B cell (primary cell): Measurements from ENCODE around the gene POU2F3. TPM values are rescaled to one million over a fixed set of nuclear protein-coding genes. Genes with fewer than 3 reads are reported as not detected.

ENCODE experiments used
- ATAC-seq: fragments of 200-7000 bp; cut with Tn5 transposase; one replicate; pipeline ENCODE4 v1.10.0; 2021; ENCODE audit warnings: low read depth, mild to moderate bottlenecking, moderate number of reproducible peaks, moderate library complexity
- CTCF ChIA-PET: fragments of 350-600 bp; sonication (Branson Sonifier 250); formaldehyde crosslinking; loops from one replicate; lab custom pipeline; 2021; ENCODE audit warnings: antibody characterized with exemption, inconsistent platforms; lab: Charles Lee
- POLR2A ChIA-PET: fragments of 350-600 bp; sonication (Branson Sonifier 250); formaldehyde crosslinking; loops from one replicate; lab custom pipeline; 2021; ENCODE audit warnings: antibody characterized with exemption; lab: Charles Lee
- DNase-seq: peaks from one replicate; pipeline ENCODE4 v3.0.0; 2013
- H2AFZ ChIP-seq: 2 replicates; pipeline ENCODE4 v1.6.1; 2012; ENCODE audit warnings: mild to moderate bottlenecking, low read depth, low read length; ENCODE audit not compliant: insufficient read depth, poor library complexity, severe bottlenecking
- H3K27ac ChIP-seq, 2 donors: 1 replicate in 1 of 2; 2 replicates in 1 of 2; pipeline ENCODE4 v1.5.1; 2012 to 2013; ENCODE audit warnings: low read length in 2 of 2, mild to moderate bottlenecking in 2 of 2, moderate library complexity in 1 of 2
- H3K27me3 ChIP-seq, 4 experiments: fragments of 200-600 bp in 1 of 4; sonication (generic) in 1 of 4; replicated peaks in 1 of 4; 1 replicate in 2 of 4; 2 replicates in 2 of 4; pipeline versions ENCODE4 v1.6.1 to v1.7.0; 2013 to 2016; ENCODE audit warnings: low read length in 3 of 4, mild to moderate bottlenecking in 2 of 4, mixed read lengths in 1 of 4, moderate library complexity in 1 of 4; ENCODE audit not compliant: insufficient read depth in 4 of 4, control insufficient read depth in 3 of 4; ENCODE audit errors: control extremely low read depth in 1 of 4
- H3K36me3 ChIP-seq, 2 experiments: replicated peaks in 1 of 2; 1 replicate in 1 of 2; 2 replicates in 1 of 2; pipeline versions ENCODE4 v1.6.1 to v1.7.1; 2013; ENCODE audit warnings: low read length in 1 of 2; ENCODE audit not compliant: insufficient read depth in 2 of 2, control insufficient read depth in 1 of 2; ENCODE audit errors: control extremely low read depth in 1 of 2, extremely low read depth in 1 of 2
- H3K4me1 ChIP-seq, 2 donors: fragments of 200-600 bp in 1 of 2; sonication (generic) in 1 of 2; 1 replicate in 1 of 2; 2 replicates in 1 of 2; pipeline versions ENCODE4 v1.5.1 to v1.6.1; 2013 to 2017; ENCODE audit warnings: low read length in 2 of 2; ENCODE audit not compliant: control insufficient read depth in 2 of 2, insufficient read depth in 2 of 2
- H3K4me2 ChIP-seq: replicated peaks from 2 replicates; pipeline ENCODE3; 2012; ENCODE audit warnings: mild to moderate bottlenecking, low read depth, low read length; ENCODE audit not compliant: poor library complexity, severe bottlenecking
- H3K4me3 ChIP-seq, 5 experiments: fragments of 200-600 bp in 1 of 5; sonication (generic) in 1 of 5; 1 replicate in 3 of 5; 2 replicates in 2 of 5; pipeline versions ENCODE4 v1.5.1 to v1.7.0; 2011 to 2016; ENCODE audit warnings: low read length in 4 of 5, mild to moderate bottlenecking in 4 of 5, low read depth in 2 of 5, control low read depth in 1 of 5, moderate library complexity in 1 of 5; ENCODE audit not compliant: insufficient read depth in 1 of 5; ENCODE audit errors: control extremely low read depth in 1 of 5, extremely low read depth in 1 of 5
- H3K79me2 ChIP-seq: fragments of 200-600 bp; sonication (generic); one replicate; pipeline ENCODE4 v1.6.0; 2016; ENCODE audit warnings: low read length; ENCODE audit not compliant: control insufficient read depth, insufficient read depth
- H3K9ac ChIP-seq: fragments of 200-600 bp; sonication (generic); 2 replicates; pipeline ENCODE4 v1.6.1; 2017; ENCODE audit warnings: mild to moderate bottlenecking, low read length, moderate library complexity
- H3K9me3 ChIP-seq, 3 donors: one replicate each; pipeline versions ENCODE4 v1.6.1 to v1.7.1; 2013; ENCODE audit warnings: low read length in 2 of 3; ENCODE audit not compliant: control insufficient read depth in 2 of 3, insufficient read depth in 1 of 3; ENCODE audit errors: control extremely low read depth in 1 of 3
- H4K20me1 ChIP-seq: 2 replicates; pipeline ENCODE4 v1.6.0; 2012; ENCODE audit warnings: mild to moderate bottlenecking, low read length; ENCODE audit not compliant: insufficient read depth, control insufficient read depth, poor library complexity, severe bottlenecking
- H3K27ac Mint-ChIP-seq: one replicate; pipeline ENCODE4 v1.8.0; 2021; ENCODE audit warnings: mixed read lengths
- H3K27me3 Mint-ChIP-seq: one replicate; pipeline ENCODE4 v1.8.0; 2021; ENCODE audit warnings: mixed read lengths
- H3K4me1 Mint-ChIP-seq: one replicate; pipeline ENCODE4 v1.8.0; 2021; ENCODE audit warnings: mixed read lengths
- H3K4me3 Mint-ChIP-seq: one replicate; pipeline ENCODE4 v1.8.0; 2021; ENCODE audit warnings: mixed read lengths
- H3K9me3 Mint-ChIP-seq: one replicate; pipeline ENCODE4 v1.8.0; 2022; ENCODE audit warnings: mixed read lengths; ENCODE audit not compliant: insufficient read depth
- EZH2 ChIP-seq: IDR thresholded peaks from 2 replicates; pipeline ENCODE4 v1.6.1; 2012; ENCODE audit warnings: borderline replicate concordance, low read depth, mild to moderate bottlenecking, moderate library complexity, low read length; ENCODE audit not compliant: insufficient read depth, poor library complexity, severe bottlenecking
- WGBS: methylation state at CpG from one replicate; pipeline ENCODE4 v1.1.5; 2013; ENCODE audit warnings: missing lambda C conversion rate; ENCODE audit not compliant: insufficient coverage; 5-methylcytosine and 5-hydroxymethylcytosine counted together
- intact Hi-C: fragments of 100-400 bp; cut with micrococcal nuclease; formaldehyde crosslinking; loops from one replicate; pipeline ENCODE4 v1.10.0; 2022
- polyA plus RNA-seq: library from polyadenylated mRNA; depleted of rRNA; stranded (reverse); fragments of >200 nt; gene quantifications from 2 replicates; pipeline ENCODE4 v1.2.3, GENCODE V29; 2012
- total RNA-seq, 2 donors: library from RNA; stranded (reverse); fragments of 120-200 nt in 1 of 2; gene quantifications; 1 replicate in 1 of 2; 2 replicates in 1 of 2; pipeline versions ENCODE4 v1.2.3 to v1.2.4, GENCODE V29; 2013 to 2022
- TF ChIP-seq, protein P1 (sequence below): fragments of 200-600 bp; IDR thresholded peaks from one replicate; pipeline ENCODE4 v1.8.0; 2022; ENCODE audit warnings: antibody characterized with exemption, mild to moderate bottlenecking

Gene POU2F3
- total and polyA plus RNA-seq, 2 donors (not counting 1 experiment from before 2014, with no cell fraction given): not detected

DNA sequence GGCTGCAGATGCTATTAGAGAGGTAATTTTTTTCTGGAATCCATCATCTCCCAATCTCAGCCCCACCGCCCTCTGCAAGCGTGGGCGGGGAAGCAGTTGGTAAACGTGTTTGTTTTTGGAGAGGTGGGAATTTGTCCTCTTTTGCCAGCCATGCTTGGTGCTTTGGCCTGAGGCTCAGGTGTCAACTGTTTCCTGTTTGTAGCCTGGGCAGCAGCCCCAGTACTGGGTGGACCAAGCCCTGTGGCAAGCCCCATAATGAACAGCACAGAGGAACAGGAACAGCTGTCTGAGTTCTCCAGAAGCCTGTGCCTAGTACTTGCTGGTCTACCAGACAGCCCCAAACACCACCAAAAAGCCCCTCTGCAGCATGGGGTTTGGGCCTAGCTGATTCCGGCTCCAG, 39.6 kb downstream of the POU2F3 start:
- no peaks in the 10 kb centered on the region for H4K20me1 ChIP-seq
- no peak overlapping the region for H3K9ac ChIP-seq
- no peak overlapping the region for H2AFZ ChIP-seq
- Mint-ChIP-seq H3K4me1 (no peaks in the 10 kb centered on the region), H3K27me3 (peaks cover 15% of the 10 kb centered on the region), H3K9me3 (no peaks in the 10 kb centered on the region), H3K27ac (no peak overlapping the region), H3K4me3 (no peak overlapping the region)
- DNase-seq: no peak
- H3K4me2 ChIP-seq: no peak overlapping the region
- ChIA-PET CTCF (no interaction called here), POLR2A (no interaction called here)
- intact Hi-C loops: no loop called here
- TF ChIP-seq EZH2: no peak
- no peak overlapping the region for H3K4me3 ChIP-seq
- ATAC-seq: no peak
- H3K36me3 ChIP-seq: no peaks in the 10 kb centered on the region
- WGBS: 100% methylated on average over 1 of the region's 5 CpGs
- no peaks in the 10 kb centered on the region for H3K9me3 ChIP-seq
- H3K79me2 ChIP-seq: no peaks in the 10 kb centered on the region
- H3K27me3 ChIP-seq: peaks cover 0 to 3% (median 0%) of the 10 kb centered on the region in 4 experiments
- H3K4me1 ChIP-seq: no peaks in the 10 kb centered on the region
- H3K27ac ChIP-seq: no peak overlapping the region

DNA sequence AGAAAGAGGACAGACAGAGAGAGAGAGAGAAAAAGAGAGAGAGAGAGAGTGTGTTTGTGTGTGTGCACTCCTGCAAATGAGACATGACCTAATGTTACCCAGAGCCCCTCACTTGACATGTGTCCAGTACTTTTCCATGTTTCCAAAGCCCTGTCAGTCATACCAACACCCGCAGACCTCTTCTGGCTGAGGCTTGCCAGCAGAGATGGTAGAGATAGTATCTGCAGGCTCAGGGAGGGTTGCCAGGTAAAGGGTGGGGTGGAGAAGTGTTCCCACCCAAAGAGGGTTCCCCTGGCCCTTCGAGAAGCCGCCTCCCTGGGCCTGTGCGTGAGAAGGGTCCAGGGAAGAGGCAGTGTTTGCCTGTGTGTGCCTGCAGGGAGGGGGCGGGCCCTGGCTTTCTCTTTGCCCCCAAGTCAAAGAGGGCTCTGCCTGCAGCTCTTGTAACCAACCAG, 40.7 kb downstream of the POU2F3 start:
- ChIA-PET POLR2A (no interaction called here), CTCF (no interaction called here)
- Histone ChIP-seq H3K9ac (no peak overlapping the region), H3K79me2 (no peaks in the 10 kb centered on the region), H2AFZ (no peak overlapping the region), H3K4me3 (no peak overlapping the region), H4K20me1 (no peaks in the 10 kb centered on the region), H3K27me3 (peaks cover 0 to 3% (median 0%) of the 10 kb centered on the region in 4 experiments), H3K27ac (no peak overlapping the region), H3K4me1 (no peaks in the 10 kb centered on the region), H3K36me3 (no peaks in the 10 kb centered on the region), H3K4me2 (no peak overlapping the region), H3K9me3 (no peaks in the 10 kb centered on the region)
- intact Hi-C loops: no loop called here
- 69% methylated on average over 4 of the region's 5 CpGs for WGBS
- DNase-seq: no peak
- Mint-ChIP-seq H3K9me3 (no peaks in the 10 kb centered on the region), H3K4me3 (no peak overlapping the region), H3K27ac (no peak overlapping the region), H3K27me3 (peaks cover 8% of the 10 kb centered on the region), H3K4me1 (no peaks in the 10 kb centered on the region)
- no peak for TF ChIP-seq EZH2
- TF ChIP-seq, protein P1, sequence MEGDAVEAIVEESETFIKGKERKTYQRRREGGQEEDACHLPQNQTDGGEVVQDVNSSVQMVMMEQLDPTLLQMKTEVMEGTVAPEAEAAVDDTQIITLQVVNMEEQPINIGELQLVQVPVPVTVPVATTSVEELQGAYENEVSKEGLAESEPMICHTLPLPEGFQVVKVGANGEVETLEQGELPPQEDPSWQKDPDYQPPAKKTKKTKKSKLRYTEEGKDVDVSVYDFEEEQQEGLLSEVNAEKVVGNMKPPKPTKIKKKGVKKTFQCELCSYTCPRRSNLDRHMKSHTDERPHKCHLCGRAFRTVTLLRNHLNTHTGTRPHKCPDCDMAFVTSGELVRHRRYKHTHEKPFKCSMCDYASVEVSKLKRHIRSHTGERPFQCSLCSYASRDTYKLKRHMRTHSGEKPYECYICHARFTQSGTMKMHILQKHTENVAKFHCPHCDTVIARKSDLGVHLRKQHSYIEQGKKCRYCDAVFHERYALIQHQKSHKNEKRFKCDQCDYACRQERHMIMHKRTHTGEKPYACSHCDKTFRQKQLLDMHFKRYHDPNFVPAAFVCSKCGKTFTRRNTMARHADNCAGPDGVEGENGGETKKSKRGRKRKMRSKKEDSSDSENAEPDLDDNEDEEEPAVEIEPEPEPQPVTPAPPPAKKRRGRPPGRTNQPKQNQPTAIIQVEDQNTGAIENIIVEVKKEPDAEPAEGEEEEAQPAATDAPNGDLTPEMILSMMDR: no peak
- ATAC-seq: no peak
